HepG2 (cell line): ENCODE results near the gene RAB40C. TPM values are rescaled to one million over a fixed set of nuclear protein-coding genes. Genes with fewer than 3 reads are reported as not detected.

Experiments
- ASH2L ChIP-seq: fragments of 300-600, 200-600 bp; sonication (generic); IDR thresholded peaks from 2 replicates; pipeline ENCODE4 v1.7.0; 2017; ENCODE audit warnings: low read depth, mild to moderate bottlenecking, moderate library complexity, mixed read lengths, low read length; ENCODE audit not compliant: insufficient read length
- DNMT1 ChIP-seq: sonication (generic); formaldehyde crosslinking; IDR thresholded peaks from 2 replicates; pipeline ENCODE4 v1.5.1; 2020; ENCODE audit warnings: mild to moderate bottlenecking, missing genetic modification reagents
- FLYWCH1 ChIP-seq: sonication (generic); formaldehyde crosslinking; IDR thresholded peaks from 2 replicates; pipeline ENCODE4 v1.8.1; 2023; ENCODE audit warnings: mild to moderate bottlenecking, missing genetic modification reagents
- HHEX ChIP-seq: IDR thresholded peaks from 2 replicates; pipeline ENCODE4 v1.6.1; 2016; ENCODE audit warnings: control low read depth
- KDM2A ChIP-seq: sonication (generic); formaldehyde crosslinking; IDR thresholded peaks from 2 replicates; pipeline ENCODE4 v1.4.0; 2020; ENCODE audit warnings: low read depth, missing genetic modification reagents, borderline replicate concordance
- KLF16 ChIP-seq, 2 experiments: sonication (generic) in 1 of 2; formaldehyde crosslinking in 1 of 2; IDR thresholded peaks; 2 replicates each; pipeline versions ENCODE4 v1.6.1 to v1.8.0; 2016 to 2023; ENCODE audit warnings: missing genetic modification reagents in 2 of 2, missing compliant biosample characterization in 1 of 2
- MLX ChIP-seq: IDR thresholded peaks from 2 replicates; pipeline ENCODE4 v1.6.1; 2016
- MYC ChIP-seq: sonication (generic); formaldehyde crosslinking; IDR thresholded peaks from 2 replicates; pipeline ENCODE4 v1.9.0; 2021; ENCODE audit warnings: missing genetic modification reagents, borderline replicate concordance
- PITX1 ChIP-seq: sonication (generic); formaldehyde crosslinking; IDR thresholded peaks from 2 replicates; pipeline ENCODE4 v1.5.1; 2020; ENCODE audit warnings: mild to moderate bottlenecking, missing genetic modification reagents
- RXRB ChIP-seq: IDR thresholded peaks from 2 replicates; pipeline ENCODE4 v1.6.1; 2016; ENCODE audit warnings: borderline replicate concordance, missing genetic modification reagents, missing compliant biosample characterization
- TFDP2 ChIP-seq: sonication (generic); formaldehyde crosslinking; IDR thresholded peaks from 2 replicates; pipeline ENCODE4 v1.4.0; 2020; ENCODE audit warnings: missing genetic modification reagents
- ZBTB25 ChIP-seq: IDR thresholded peaks from 2 replicates; pipeline ENCODE4 v1.6.1; 2018; ENCODE audit warnings: missing genetic modification reagents
- ZBTB39 ChIP-seq: sonication (generic); formaldehyde crosslinking; IDR thresholded peaks from 2 replicates; pipeline ENCODE4 v1.5.0; 2020; ENCODE audit warnings: missing genetic modification reagents
- ZFP90 ChIP-seq: sonication (generic); formaldehyde crosslinking; IDR thresholded peaks from 2 replicates; pipeline ENCODE4 v1.8.0; 2022; ENCODE audit warnings: missing genetic modification reagents, mild to moderate bottlenecking, inconsistent platforms, borderline replicate concordance
- ZNF367 ChIP-seq: sonication (generic); formaldehyde crosslinking; IDR thresholded peaks from 2 replicates; pipeline ENCODE4 v1.4.0; 2020; ENCODE audit warnings: missing genetic modification reagents, borderline replicate concordance
- ZNF557 ChIP-seq: sonication (generic); formaldehyde crosslinking; IDR thresholded peaks from 2 replicates; pipeline ENCODE4 v1.4.0; 2020; ENCODE audit warnings: missing genetic modification reagents
- ZNF570 ChIP-seq: sonication (generic); formaldehyde crosslinking; IDR thresholded peaks from 2 replicates; pipeline ENCODE4 v1.4.0; 2020; ENCODE audit warnings: mild to moderate bottlenecking, missing genetic modification reagents, borderline replicate concordance
- ZNF670 ChIP-seq: sonication (generic); formaldehyde crosslinking; IDR thresholded peaks from 2 replicates; pipeline ENCODE4 v1.8.0; 2022; ENCODE audit warnings: mild to moderate bottlenecking, missing genetic modification reagents, borderline replicate concordance
- ZNF749 ChIP-seq: sonication (generic); formaldehyde crosslinking; IDR thresholded peaks from 2 replicates; pipeline ENCODE4 v1.8.0; 2022; ENCODE audit warnings: mild to moderate bottlenecking, missing genetic modification reagents, moderate library complexity, borderline replicate concordance
- ZNF792 ChIP-seq: IDR thresholded peaks from 2 replicates; pipeline ENCODE4 v1.6.1; 2016
- ZNF841 ChIP-seq: sonication (generic); formaldehyde crosslinking; IDR thresholded peaks from 2 replicates; pipeline ENCODE4 v1.8.1; 2023; ENCODE audit warnings: missing genetic modification reagents, borderline replicate concordance
- polyA plus RNA-seq, 8 experiments: library from polyadenylated mRNA; depleted of rRNA in 3 of 8; stranded (reverse) in 7 of 8; unstranded in 1 of 8; fragments of >200 nt; fragmentation: Illumina TruSeq in 4 of 8; extraction: Trizol in 4 of 8; gene quantifications; 2 replicates each; pipeline versions ENCODE4 v1.2.1 to v1.2.3, GENCODE V29; 2011 to 2016; ENCODE audit warnings: low read depth in 4 of 8, missing spikeins in 1 of 8, mixed read lengths in 1 of 8; ENCODE audit not compliant: insufficient read depth in 1 of 8
- total RNA-seq, 5 experiments: library from RNA; depleted of rRNA; stranded (reverse); fragments of >200 nt; fragmentation: Illumina TruSeq; extraction: Trizol; gene quantifications; 2 replicates each; pipeline ENCODE4 v1.2.3, GENCODE V29; 2016; ENCODE audit warnings: low read depth in 1 of 5
- TF ChIP-seq, protein P1 (sequence below): conservative IDR thresholded peaks from 2 replicates; pipeline ENCODE4 v1.6.1; 2018; ENCODE audit warnings: missing genetic modification reagents

RAB40C gene
- total and polyA plus RNA-seq, 2 of the 13 experiments (the other 11 are each of a cell fraction or from before 2014, with no cell fraction given), result 7.7 to 11.5 TPM

DNA sequence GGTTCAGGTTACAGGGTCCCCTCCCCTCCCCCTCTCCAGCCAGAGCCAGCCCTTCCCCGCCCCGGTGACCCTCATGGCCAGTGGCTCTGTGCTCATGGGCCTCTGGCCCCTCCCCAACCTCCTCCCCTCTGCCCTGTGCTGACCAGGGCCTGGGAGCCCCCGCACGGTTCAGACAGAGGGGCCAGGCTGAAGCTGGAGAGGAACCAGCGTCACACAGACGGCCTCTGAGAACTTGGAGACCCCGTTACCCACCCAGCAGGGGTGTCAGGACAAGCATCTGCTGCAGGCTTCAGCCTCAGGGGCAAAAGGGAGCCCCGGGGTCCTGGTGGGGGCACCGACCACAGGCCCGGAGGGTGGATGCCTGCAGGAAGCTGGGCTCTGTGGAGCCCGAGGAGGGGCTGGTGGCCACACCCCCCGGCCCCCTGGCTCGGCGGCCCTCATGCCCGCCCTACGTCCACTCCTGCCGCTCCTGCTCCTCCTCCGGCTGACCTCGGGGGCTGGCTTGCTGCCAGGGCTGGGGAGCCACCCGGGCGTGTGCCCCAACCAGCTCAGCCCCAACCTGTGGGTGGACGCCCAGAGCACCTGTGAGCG, 41.0 kb downstream of the RAB40C start, which contains the start of gene WFIKKN1 (continued):
- TF ChIP-seq ZNF749 (CRISPR knock-in tag) (peak; percentile 46; the same call in 1 of the 2 replicates), KLF16 (CRISPR knock-in tag; IDR thresholded peaks at IDR 0.05) (peak in 1 of 2 experiments; percentile 77; a peak in 2 of 4 replicates), KDM2A (CRISPR knock-in tag) (peak; percentile 79; the same call in 1 of the 2 replicates), ZNF670 (CRISPR knock-in tag) (no peak), ZNF570 (CRISPR knock-in tag) (no peak), ZNF367 (no peak), DNMT1 (CRISPR knock-in tag) (no peak), ASH2L (no peak), ZBTB39 (CRISPR knock-in tag) (no peak), FLYWCH1 (CRISPR knock-in tag) (no peak), TFDP2 (CRISPR knock-in tag) (no peak), ZFP90 (CRISPR knock-in tag) (no peak), ZNF841 (CRISPR knock-in tag) (no peak), MYC (CRISPR knock-in tag) (peak; percentile 6; the same call in 1 of the 2 replicates), MLX (CRISPR knock-in tag) (no peak), ZBTB25 (CRISPR knock-in tag) (no peak), HHEX (CRISPR knock-in tag) (no peak), PITX1 (CRISPR knock-in tag) (peak; percentile 69), RXRB (CRISPR knock-in tag) (no peak), ZNF557 (CRISPR knock-in tag) (no peak), ZNF792 (CRISPR knock-in tag) (0 out of 2 replicates have a peak, but pooled peaks have one; percentile 38)
- TF ChIP-seq, protein P1, sequence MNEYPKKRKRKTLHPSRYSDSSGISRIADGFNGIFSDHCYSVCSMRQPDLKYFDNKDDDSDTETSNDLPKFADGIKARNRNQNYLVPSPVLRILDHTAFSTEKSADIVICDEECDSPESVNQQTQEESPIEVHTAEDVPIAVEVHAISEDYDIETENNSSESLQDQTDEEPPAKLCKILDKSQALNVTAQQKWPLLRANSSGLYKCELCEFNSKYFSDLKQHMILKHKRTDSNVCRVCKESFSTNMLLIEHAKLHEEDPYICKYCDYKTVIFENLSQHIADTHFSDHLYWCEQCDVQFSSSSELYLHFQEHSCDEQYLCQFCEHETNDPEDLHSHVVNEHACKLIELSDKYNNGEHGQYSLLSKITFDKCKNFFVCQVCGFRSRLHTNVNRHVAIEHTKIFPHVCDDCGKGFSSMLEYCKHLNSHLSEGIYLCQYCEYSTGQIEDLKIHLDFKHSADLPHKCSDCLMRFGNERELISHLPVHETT (CRISPR knock-in tag), result no peak
